Sigmoid colon (tissue), 7 donors: ENCODE measurements around the gene NDUFA13. TPM values are rescaled to one million over a fixed set of nuclear protein-coding genes. Genes with fewer than 3 reads are reported as not detected.

ENCODE experiments used
- DNase-seq: peaks from one replicate; pipeline ENCODE4 v3.0.0-alpha.2; 2019
- H3K27ac ChIP-seq, 4 donors: fragments of 200-600 bp; sonication (generic); one replicate each; pipeline ENCODE4 v1.5.1; 2016 to 2019; ENCODE audit warnings: mild to moderate bottlenecking in 1 of 4
- H3K27me3 ChIP-seq, 3 donors: fragments of 200-600 bp; sonication (generic); one replicate each; pipeline ENCODE4 v1.5.1; 2019; ENCODE audit warnings: mild to moderate bottlenecking in 1 of 3
- H3K36me3 ChIP-seq, 4 donors: fragments of 200-600 bp; sonication (generic); one replicate each; pipeline ENCODE4 v1.5.1; 2016 to 2019
- H3K4me1 ChIP-seq, 4 donors: fragments of 200-600 bp; sonication (generic); one replicate each; pipeline ENCODE4 v1.5.1; 2017 to 2019
- H3K4me3 ChIP-seq, 4 donors: fragments of 200-600 bp; sonication (generic); one replicate each; pipeline ENCODE4 v1.5.1; 2017 to 2019; ENCODE audit warnings: mild to moderate bottlenecking in 2 of 4, moderate library complexity in 1 of 4
- H3K9me3 ChIP-seq, 4 donors: fragments of 200-600 bp in 3 of 4; sonication (generic) in 3 of 4; one replicate each; pipeline versions ENCODE4 v1.5.1 to v1.6.1; 2013 to 2019
- EP300 ChIP-seq, 4 donors: sonication (generic); formaldehyde crosslinking; IDR thresholded peaks; one replicate each; pipeline ENCODE4 v1.6.1; 2017; ENCODE audit warnings: antibody characterized with exemption in 4 of 4
- POLR2A ChIP-seq, 2 donors: fragments of 450-650 bp; IDR thresholded peaks; one replicate each; pipeline ENCODE4 v1.6.1; 2016; ENCODE audit warnings: antibody characterized with exemption in 2 of 2, mild to moderate bottlenecking in 2 of 2, moderate library complexity in 2 of 2
- POLR2AphosphoS5 ChIP-seq, 4 donors: sonication (generic); formaldehyde crosslinking; IDR thresholded peaks; one replicate each; pipeline ENCODE4 v1.6.1; 2017; ENCODE audit warnings: antibody characterized with exemption in 4 of 4
- WGBS, 2 donors: extraction: QIAGEN DNeasy Blood & Tissue Kit; methylation state at CpG; one replicate each; pipeline ENCODE4 v1.1.7; 2013; 5-methylcytosine and 5-hydroxymethylcytosine counted together
- intact Hi-C: fragments of 100-400 bp; cut with DNase I; formaldehyde crosslinking; loops from one replicate; pipeline ENCODE4 v1.15.1; 2023
- polyA plus RNA-seq, 3 donors: library from polyadenylated mRNA; stranded (reverse); fragments of 200-250 nt; gene quantifications; one replicate each; pipeline ENCODE4 v1.2.3, GENCODE V29; 2013
- total RNA-seq, 4 donors: library from RNA; depleted of rRNA; stranded (reverse); fragments of >200 nt; gene quantifications; one replicate each; pipeline ENCODE4 v1.1.0, GENCODE V29; 2016
- TF ChIP-seq, protein P1 (sequence below), 4 experiments: fragments of 450-650 bp in 3 of 4; fragments of 200-600 bp in 1 of 4; IDR thresholded peaks; one replicate each; pipeline ENCODE4 v1.5.1; 2016 to 2019; ENCODE audit warnings: antibody characterized with exemption in 4 of 4, mild to moderate bottlenecking in 3 of 4, moderate library complexity in 2 of 4
- donor health status: healthy with polysubstance abuse.
- donor health status: Bipolar disorder and iron deficiency.
- donor health status: healthy.

The NDUFA13 gene
- total and polyA plus RNA-seq, 7 donors: 31.3 to 339 (median 110) TPM

DNA sequence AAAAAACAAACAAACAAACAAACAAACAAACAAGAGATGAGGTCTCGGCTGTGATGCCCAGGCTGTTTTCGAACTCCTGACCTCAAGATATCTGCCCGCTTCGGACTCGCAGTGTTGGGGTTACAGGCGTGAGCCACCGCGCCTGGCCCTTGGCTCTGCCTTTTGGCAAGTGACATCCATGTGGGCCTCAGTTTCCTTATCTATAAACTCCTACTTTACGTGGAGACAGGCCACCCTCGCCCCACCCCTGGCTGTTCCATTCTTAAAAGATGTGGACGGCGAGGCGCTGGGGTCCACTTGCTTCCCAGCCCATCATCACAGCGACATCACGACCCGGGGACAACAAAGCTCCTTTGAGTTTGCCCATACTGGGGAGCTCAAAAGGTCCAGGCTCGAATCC is 2.3 kb upstream of the NDUFA13 start:
- DNase-seq: no peak
- H3K27ac ChIP-seq: peak overlapping the region in 3 of 4 donors; percentile 73 to 90 (median 88)
- H3K36me3 ChIP-seq: peaks cover 0 to 2% (median 0%) of the 10 kb centered on the region in 4 donors
- H3K27me3 ChIP-seq: no peaks in the 10 kb centered on the region
- intact Hi-C loops: loop anchor here (10.0 kb wide), 1 partner anchor 319 kb away; the partner anchor contains the start of genes BORCS8 and RFXANK
- TF ChIP-seq POLR2A (IDR thresholded peaks at IDR 0.05): no peak
- no peak for TF ChIP-seq EP300 (IDR thresholded peaks at IDR 0.05)
- TF ChIP-seq, protein P1, sequence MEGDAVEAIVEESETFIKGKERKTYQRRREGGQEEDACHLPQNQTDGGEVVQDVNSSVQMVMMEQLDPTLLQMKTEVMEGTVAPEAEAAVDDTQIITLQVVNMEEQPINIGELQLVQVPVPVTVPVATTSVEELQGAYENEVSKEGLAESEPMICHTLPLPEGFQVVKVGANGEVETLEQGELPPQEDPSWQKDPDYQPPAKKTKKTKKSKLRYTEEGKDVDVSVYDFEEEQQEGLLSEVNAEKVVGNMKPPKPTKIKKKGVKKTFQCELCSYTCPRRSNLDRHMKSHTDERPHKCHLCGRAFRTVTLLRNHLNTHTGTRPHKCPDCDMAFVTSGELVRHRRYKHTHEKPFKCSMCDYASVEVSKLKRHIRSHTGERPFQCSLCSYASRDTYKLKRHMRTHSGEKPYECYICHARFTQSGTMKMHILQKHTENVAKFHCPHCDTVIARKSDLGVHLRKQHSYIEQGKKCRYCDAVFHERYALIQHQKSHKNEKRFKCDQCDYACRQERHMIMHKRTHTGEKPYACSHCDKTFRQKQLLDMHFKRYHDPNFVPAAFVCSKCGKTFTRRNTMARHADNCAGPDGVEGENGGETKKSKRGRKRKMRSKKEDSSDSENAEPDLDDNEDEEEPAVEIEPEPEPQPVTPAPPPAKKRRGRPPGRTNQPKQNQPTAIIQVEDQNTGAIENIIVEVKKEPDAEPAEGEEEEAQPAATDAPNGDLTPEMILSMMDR (IDR thresholded peaks at IDR 0.05): no peak
- no peak for TF ChIP-seq POLR2AphosphoS5 (IDR thresholded peaks at IDR 0.05)
- no peaks in the 10 kb centered on the region for H3K9me3 ChIP-seq
- peaks cover 0 to 40% (median 37%) of the 10 kb centered on the region in 4 donors for H3K4me1 ChIP-seq
- WGBS, 2 donors: 89 to 94% methylated on average over 17 of the region's 17 CpGs
- H3K4me3 ChIP-seq: peak overlapping the region; percentile 16 to 43 (median 36)

DNA sequence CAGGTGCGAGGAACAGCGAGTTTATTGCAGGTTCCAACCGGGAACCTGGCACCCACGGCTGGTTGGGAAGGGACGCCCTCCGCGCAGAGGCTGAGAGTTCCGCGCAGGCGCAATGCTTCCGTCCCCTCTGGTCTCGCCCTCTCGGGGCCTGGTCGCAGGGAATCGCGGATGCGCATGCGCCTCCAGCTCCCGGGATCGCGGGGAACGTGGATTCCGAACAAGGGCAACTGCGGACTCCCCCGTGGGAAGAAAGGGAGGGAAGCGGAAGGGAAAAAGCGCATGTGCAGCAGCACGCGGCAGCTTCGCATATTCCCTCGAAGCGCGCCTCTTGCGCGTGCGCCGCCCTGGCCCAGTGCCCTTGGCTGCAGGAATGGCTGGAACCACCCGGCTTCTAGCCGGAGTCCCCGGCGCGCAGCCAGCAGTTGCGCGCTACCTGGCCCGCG is 1.8 kb upstream of the NDUFA13 start:
- Histone ChIP-seq H3K27ac (peak overlapping the region; percentile 20 to 90 (median 80)), H3K36me3 (peaks cover 0 to 7% (median 0%) of the 10 kb centered on the region in 4 donors), H3K4me3 (peak overlapping the region; percentile 16 to 43 (median 36)), H3K4me1 (peaks cover 0 to 42% (median 41%) of the 10 kb centered on the region in 4 donors), H3K9me3 (no peaks in the 10 kb centered on the region), H3K27me3 (no peaks in the 10 kb centered on the region)
- 34 to 80% methylated on average over 46 of the region's 46 CpGs for WGBS, 2 donors
- peak; percentile 18 to 73 (median 54) for TF ChIP-seq POLR2AphosphoS5 (IDR thresholded peaks at IDR 0.05)
- TF ChIP-seq, protein P1 (IDR thresholded peaks at IDR 0.05): no peak
- peak in 1 of 4 donors; percentile 51 for TF ChIP-seq EP300 (IDR thresholded peaks at IDR 0.05)
- DNase-seq: peak; percentile 95
- intact Hi-C loops: loop anchor here (10.0 kb wide), 1 partner anchor 319 kb away; the partner anchor contains the start of genes BORCS8 and RFXANK

GRCh38 chr19:19514881-19515641 is 964 bp upstream of the NDUFA13 start, which contains the start of gene TSSK6:
TSSK6 (minus strand) TSS chr19:19515548; CDS start chr19:19515427, 121 bp downstream.
- peak within 1 kb of the TSS; percentile 72 to 78 (median 73) for H3K4me3 ChIP-seq
- no peak for DNase-seq
- TF ChIP-seq, protein P1 (IDR thresholded peaks at IDR 0.05): no peak
- TF ChIP-seq POLR2AphosphoS5 (IDR thresholded peaks at IDR 0.05): no peak
- no peak for TF ChIP-seq POLR2A (IDR thresholded peaks at IDR 0.05)
- H3K9me3 ChIP-seq: no peaks in the 10 kb centered on the region
- peak within 1 kb of the TSS; percentile 85 to 90 (median 88) for H3K27ac ChIP-seq
- peaks cover 0 to 15% (median 0%) of the 10 kb centered on the region in 4 donors for H3K36me3 ChIP-seq
- H3K27me3 ChIP-seq: no peaks in the 10 kb centered on the region
- peaks cover 0 to 47% (median 45%) of the 10 kb centered on the region in 4 donors for H3K4me1 ChIP-seq
- WGBS, 2 donors: 87 to 91% methylated on average over 74 of the region's 74 CpGs
- intact Hi-C loops: loop anchor here (10.0 kb wide), 1 partner anchor 320 kb away; the partner anchor contains the start of genes BORCS8 and RFXANK

- no peak for DNase-seq
- Histone ChIP-seq H3K4me1 (peaks cover 0 to 53% (median 49%) of the 10 kb centered on the region in 4 donors), H3K27ac (peak overlapping the region in 2 of 4 donors; percentile 88 to 90), H3K36me3 (peaks cover 0 to 29% (median 0%) of the 10 kb centered on the region in 4 donors), H3K4me3 (peak overlapping the region in 3 of 4 donors; percentile 72 to 78 (median 72)), H3K27me3 (no peaks in the 10 kb centered on the region), H3K9me3 (no peaks in the 10 kb centered on the region)
- intact Hi-C loops: loop anchor here (10.0 kb wide), 1 partner anchor 322 kb away; the partner anchor contains the start of genes BORCS8 and RFXANK
- WGBS, 2 donors: 90 to 93% methylated on average over 10 of the region's 10 CpGs
- TF ChIP-seq, protein P1 (IDR thresholded peaks at IDR 0.05): no peak
Measured at GRCh38 chr19:19517235-19517619, 1.2 kb downstream of the NDUFA13 start.
